Muscle layer of duodenum (tissue), 2 donors: ENCODE data around the gene PLS3.
"Not testable (repeated sequence)": the region's sequence is repeated elsewhere in the genome, so short reads cannot be mapped to it uniquely, and the experiment has no call there.

Experiments
- H3K27ac ChIP-seq: one replicate; pipeline ENCODE4 v1.7.0; 2013; ENCODE audit warnings: mild to moderate bottlenecking, low read length
- H3K27me3 ChIP-seq: one replicate; pipeline ENCODE4 v1.7.0; 2013; ENCODE audit warnings: low read depth, mild to moderate bottlenecking, control low read depth, low read length
- H3K36me3 ChIP-seq, 2 donors: one replicate each; pipeline ENCODE4 v1.7.0; 2013; ENCODE audit warnings: low read length in 2 of 2, control low read depth in 1 of 2, mild to moderate bottlenecking in 1 of 2; ENCODE audit not compliant: insufficient read depth in 2 of 2, control insufficient read depth in 1 of 2
- H3K4me1 ChIP-seq, 2 donors: one replicate each; pipeline ENCODE4 v1.7.0; 2013; ENCODE audit warnings: low read length in 2 of 2, mild to moderate bottlenecking in 2 of 2, control low read depth in 1 of 2, moderate library complexity in 1 of 2; ENCODE audit not compliant: insufficient read depth in 2 of 2, control insufficient read depth in 1 of 2
- H3K4me3 ChIP-seq, 2 donors: one replicate each; pipeline ENCODE4 v1.7.0; 2013; ENCODE audit warnings: low read length in 2 of 2, low read depth in 1 of 2, mild to moderate bottlenecking in 1 of 2
- H3K9me3 ChIP-seq, 2 donors: one replicate each; pipeline ENCODE4 v1.7.0; 2013; ENCODE audit warnings: low read length in 2 of 2, control low read depth in 1 of 2, mild to moderate bottlenecking in 1 of 2; ENCODE audit not compliant: control insufficient read depth in 1 of 2
- donor health status: healthy.

PLS3 gene

GRCh38 chrX:115622534-115622933 is 61.6 kb downstream of the PLS3 start:
- no peak overlapping the region for H3K27ac ChIP-seq
- H3K4me1 ChIP-seq, result peaks cover 0 to 6% of the 10 kb centered on the region in 2 donors
- H3K27me3 ChIP-seq, result no peaks in the 10 kb centered on the region

GRCh38 chrX:115624916-115625315 is 63.9 kb downstream of the PLS3 start:
- Histone ChIP-seq H3K36me3 (no peaks in the 10 kb centered on the region), H3K4me3 (no peak overlapping the region), H3K27ac (no peak overlapping the region), H3K9me3 (no peaks in the 10 kb centered on the region), H3K27me3 (no peaks in the 10 kb centered on the region), H3K4me1 (peaks cover 0 to 9% of the 10 kb centered on the region in 2 donors)

More at GRCh38 chrX:115622534-115622933, 61.6 kb downstream of the PLS3 start:
- no peaks in the 10 kb centered on the region for H3K9me3 ChIP-seq
- H3K4me3 ChIP-seq, result no peak overlapping the region
- no peaks in the 10 kb centered on the region for H3K36me3 ChIP-seq

GRCh38 chrX:115625572-115626301 is 64.8 kb downstream of the PLS3 start:
- Histone ChIP-seq H3K9me3 (no peaks in the 10 kb centered on the region), H3K27me3 (no peaks in the 10 kb centered on the region), H3K4me3 (no peak overlapping the region), H3K36me3 (no peaks in the 10 kb centered on the region), H3K27ac (peak overlapping the region; percentile 8), H3K4me1 (peaks cover 0 to 14% of the 10 kb centered on the region in 2 donors)

GRCh38 chrX:115630204-115630603 is 69.2 kb downstream of the PLS3 start:
- Histone ChIP-seq H3K27me3 (no peaks in the 10 kb centered on the region), H3K4me1 (peaks cover 0 to 11% of the 10 kb centered on the region in 2 donors), H3K4me3 (no peak overlapping the region), H3K9me3 (no peaks in the 10 kb centered on the region), H3K27ac (no peak overlapping the region), H3K36me3 (no peaks in the 10 kb centered on the region)

GRCh38 chrX:115632455-115632854 is 71.5 kb downstream of the PLS3 start:
- Histone ChIP-seq H3K9me3 (no peaks in the 10 kb centered on the region), H3K4me3 (no peak overlapping the region), H3K36me3 (peaks cover 0 to 2% of the 10 kb centered on the region in 2 donors), H3K27me3 (no peaks in the 10 kb centered on the region), H3K4me1 (peaks cover 0 to 11% of the 10 kb centered on the region in 2 donors), H3K27ac (no peak overlapping the region)

GRCh38 chrX:115633397-115633796 is 72.4 kb downstream of the PLS3 start:
- H3K27ac ChIP-seq, H3K9me3 ChIP-seq, H3K4me3 ChIP-seq, H3K36me3 ChIP-seq, H3K27me3 ChIP-seq: not testable (repeated sequence)
- H3K4me1 ChIP-seq, result peaks cover 0 to 11% of the 10 kb centered on the region in 2 donors

- H3K4me3 ChIP-seq, result no peak overlapping the region
- no peaks in the 10 kb centered on the region for H3K27me3 ChIP-seq
- no peak overlapping the region for H3K27ac ChIP-seq
- H3K36me3 ChIP-seq, result peaks cover 0 to 5% of the 10 kb centered on the region in 2 donors
- peaks cover 0 to 3% of the 10 kb centered on the region in 2 donors for H3K4me1 ChIP-seq
- no peaks in the 10 kb centered on the region for H3K9me3 ChIP-seq
These were observed 78.4 kb downstream of the PLS3 start for GRCh38 chrX:115639334-115639880.

GRCh38 chrX:115642311-115642710 is 81.3 kb downstream of the PLS3 start:
- Histone ChIP-seq H3K27me3 (no peaks in the 10 kb centered on the region), H3K4me3 (no peak overlapping the region), H3K9me3 (no peaks in the 10 kb centered on the region), H3K4me1 (peaks cover 0 to 3% of the 10 kb centered on the region in 2 donors), H3K27ac (no peak overlapping the region), H3K36me3 (peaks cover 0 to 9% of the 10 kb centered on the region in 2 donors)

- no peaks in the 10 kb centered on the region for H3K9me3 ChIP-seq
- H3K4me3 ChIP-seq, result no peak overlapping the region
- peaks cover 0 to 7% of the 10 kb centered on the region in 2 donors for H3K36me3 ChIP-seq
- H3K27ac ChIP-seq, result no peak overlapping the region
- H3K27me3 ChIP-seq, result no peaks in the 10 kb centered on the region
- H3K4me1 ChIP-seq, result peaks cover 0 to 3% of the 10 kb centered on the region in 2 donors
These were observed 82.0 kb downstream of the PLS3 start for GRCh38 chrX:115642895-115643530.

GRCh38 chrX:115644397-115644796 is 83.4 kb downstream of the PLS3 start:
- not testable (repeated sequence) for H3K27ac ChIP-seq, H3K4me3 ChIP-seq, H3K9me3 ChIP-seq, H3K36me3 ChIP-seq, H3K27me3 ChIP-seq, H3K4me1 ChIP-seq

GRCh38 chrX:115649461-115650063 is 88.6 kb downstream of the PLS3 start:
- no peak overlapping the region for H3K27ac ChIP-seq
- H3K36me3 ChIP-seq, result peaks cover 0 to 5% of the 10 kb centered on the region in 2 donors
- H3K27me3 ChIP-seq, result no peaks in the 10 kb centered on the region
- no peak overlapping the region for H3K4me3 ChIP-seq
- no peaks in the 10 kb centered on the region for H3K9me3 ChIP-seq
- H3K4me1 ChIP-seq, result no peaks in the 10 kb centered on the region
